Breast epithelium (tissue), 3 donors: Measurements from ENCODE around the gene FNBP1.

Source experiments
- POLR2A ChIP-seq: fragments of 450-650 bp; IDR thresholded peaks from one replicate; pipeline ENCODE4 v1.6.1; 2016; ENCODE audit warnings: antibody characterized with exemption, mild to moderate bottlenecking, moderate library complexity
- POLR2AphosphoS5 ChIP-seq, 3 donors: sonication (generic); formaldehyde crosslinking; IDR thresholded peaks; one replicate each; pipeline ENCODE4 v1.6.1; 2017; ENCODE audit warnings: antibody characterized with exemption in 3 of 3
- TF ChIP-seq, protein P1 (sequence below), 3 donors: fragments of 450-650 bp; IDR thresholded peaks; one replicate each; pipeline ENCODE4 v1.5.1; 2016 to 2017; ENCODE audit warnings: antibody characterized with exemption in 3 of 3, mild to moderate bottlenecking in 3 of 3, moderate library complexity in 3 of 3

DNA sequence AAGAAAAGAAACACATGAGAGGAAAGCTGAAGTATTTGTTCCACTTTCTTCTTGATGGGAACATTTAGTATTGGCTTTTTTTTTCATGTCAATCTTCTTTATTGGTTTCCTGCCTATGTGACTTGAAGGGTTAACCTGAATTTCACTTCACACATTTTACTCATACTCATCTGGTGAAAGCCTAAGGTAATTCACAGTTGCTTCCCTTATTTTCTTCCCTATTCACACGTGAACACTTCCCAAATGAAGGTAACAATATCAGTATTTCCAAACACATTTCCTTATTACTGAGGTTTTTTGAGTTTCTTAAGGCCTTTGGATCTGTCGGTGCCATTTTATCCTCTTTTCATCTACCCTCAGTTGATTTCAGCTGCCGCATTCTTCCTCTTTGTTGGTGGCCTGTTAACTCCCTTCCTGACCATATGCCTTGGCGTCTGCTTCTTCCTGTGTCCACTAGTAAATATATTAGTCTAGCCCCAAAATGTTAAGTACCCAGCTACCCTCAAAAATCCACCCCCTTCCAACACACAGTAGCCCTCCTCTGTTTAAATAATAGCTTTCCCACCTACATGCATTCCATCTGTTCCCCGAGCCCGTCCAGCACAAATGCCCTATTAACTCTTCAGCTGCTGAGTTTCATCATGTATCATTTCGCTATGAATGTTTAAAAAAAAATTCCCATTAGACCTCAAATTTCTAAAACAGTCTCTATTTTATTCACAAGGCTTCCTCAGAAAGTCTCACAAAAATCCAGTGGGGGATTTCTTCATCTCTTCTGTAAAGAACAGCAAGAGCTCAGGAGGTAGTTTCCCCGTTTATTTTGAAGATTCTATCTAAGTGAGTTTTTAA, 110.5 kb downstream of the FNBP1 start:
- TF ChIP-seq, protein P1, sequence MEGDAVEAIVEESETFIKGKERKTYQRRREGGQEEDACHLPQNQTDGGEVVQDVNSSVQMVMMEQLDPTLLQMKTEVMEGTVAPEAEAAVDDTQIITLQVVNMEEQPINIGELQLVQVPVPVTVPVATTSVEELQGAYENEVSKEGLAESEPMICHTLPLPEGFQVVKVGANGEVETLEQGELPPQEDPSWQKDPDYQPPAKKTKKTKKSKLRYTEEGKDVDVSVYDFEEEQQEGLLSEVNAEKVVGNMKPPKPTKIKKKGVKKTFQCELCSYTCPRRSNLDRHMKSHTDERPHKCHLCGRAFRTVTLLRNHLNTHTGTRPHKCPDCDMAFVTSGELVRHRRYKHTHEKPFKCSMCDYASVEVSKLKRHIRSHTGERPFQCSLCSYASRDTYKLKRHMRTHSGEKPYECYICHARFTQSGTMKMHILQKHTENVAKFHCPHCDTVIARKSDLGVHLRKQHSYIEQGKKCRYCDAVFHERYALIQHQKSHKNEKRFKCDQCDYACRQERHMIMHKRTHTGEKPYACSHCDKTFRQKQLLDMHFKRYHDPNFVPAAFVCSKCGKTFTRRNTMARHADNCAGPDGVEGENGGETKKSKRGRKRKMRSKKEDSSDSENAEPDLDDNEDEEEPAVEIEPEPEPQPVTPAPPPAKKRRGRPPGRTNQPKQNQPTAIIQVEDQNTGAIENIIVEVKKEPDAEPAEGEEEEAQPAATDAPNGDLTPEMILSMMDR (IDR thresholded peaks at IDR 0.05) = no peak
- TF ChIP-seq POLR2AphosphoS5 (IDR thresholded peaks at IDR 0.05) = no peak
- no peak for TF ChIP-seq POLR2A
